ENCODE data around the gene VWA3B.
"Not testable (repeated sequence)": the region's sequence is repeated elsewhere in the genome, so short reads cannot be mapped to it uniquely, and the experiment has no call there.

VWA3B gene

DNA sequence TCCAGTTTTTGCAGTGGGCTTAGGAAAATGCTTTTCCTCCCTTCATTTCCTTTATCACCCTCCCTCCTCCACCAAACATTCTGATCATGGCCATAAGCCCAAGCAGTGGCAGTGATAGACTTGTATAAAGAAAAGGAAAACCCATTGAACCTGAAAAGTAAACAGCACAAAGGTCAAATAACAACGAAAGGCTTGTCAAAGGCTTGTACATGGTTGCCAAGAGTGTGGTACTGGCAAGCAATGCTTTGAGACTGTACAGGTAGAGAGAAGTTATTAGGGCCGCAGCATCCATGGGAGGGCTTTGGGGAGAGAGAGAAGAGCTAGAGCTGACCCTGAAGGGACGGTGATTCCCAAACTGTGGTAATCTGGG is 2.1 kb upstream of the VWA3B start:
- DNase-seq (ENCODE audit: low read depth in 2 of 2, low spot score in 1 of 2) = no peak

DNA sequence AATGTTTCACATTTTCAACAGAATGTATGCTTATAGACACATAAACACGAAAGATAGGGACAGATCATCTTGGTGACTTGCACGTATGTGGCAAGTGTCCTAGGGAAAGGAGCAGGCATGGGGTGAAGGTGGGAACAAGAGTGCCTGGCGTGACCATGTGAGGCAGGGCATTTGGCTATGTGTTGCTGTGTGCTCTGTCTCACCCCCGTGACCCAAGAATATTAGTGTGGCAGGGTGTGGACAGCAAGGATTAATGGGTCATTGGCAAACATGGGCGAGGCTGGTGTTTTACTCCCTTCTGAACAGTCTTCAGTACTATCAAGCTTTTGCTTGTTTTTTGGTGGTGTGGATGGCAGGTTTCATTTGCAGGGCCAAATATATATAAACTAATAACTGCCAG is 1.3 kb upstream of the VWA3B start:
- DNase-seq (ENCODE audit: low read depth in 2 of 2, low spot score in 1 of 2) = no peak

DNA sequence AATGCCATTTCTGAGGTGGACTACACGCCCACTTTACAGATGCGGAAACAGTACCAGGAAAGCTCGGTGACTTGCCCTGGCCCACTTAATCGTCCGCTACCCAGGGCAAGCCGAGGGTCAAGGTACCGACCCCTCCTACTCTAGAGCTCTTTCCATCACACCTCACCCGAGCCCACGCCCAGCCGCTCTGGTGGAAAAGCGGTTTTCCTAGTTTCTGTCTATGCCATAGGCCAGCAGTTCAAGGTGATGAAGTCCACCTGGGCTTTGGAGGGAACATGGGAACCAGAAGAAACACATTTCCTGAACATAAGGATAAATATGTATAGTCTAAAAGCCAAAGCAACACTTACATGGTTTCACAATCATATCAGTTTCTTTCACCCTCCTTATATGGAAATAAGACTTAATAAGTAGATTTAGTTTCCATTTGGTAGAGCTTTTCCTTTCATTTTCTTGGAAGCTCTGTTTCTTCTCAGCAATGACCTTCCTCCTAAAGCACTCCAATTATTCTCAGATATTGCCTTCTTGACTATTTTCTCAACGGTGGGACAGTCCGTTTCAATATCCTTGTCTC is 567 bp downstream of the VWA3B start:
- no peak for DNase-seq (ENCODE audit: low read depth in 2 of 2, low spot score in 1 of 2)

DNA sequence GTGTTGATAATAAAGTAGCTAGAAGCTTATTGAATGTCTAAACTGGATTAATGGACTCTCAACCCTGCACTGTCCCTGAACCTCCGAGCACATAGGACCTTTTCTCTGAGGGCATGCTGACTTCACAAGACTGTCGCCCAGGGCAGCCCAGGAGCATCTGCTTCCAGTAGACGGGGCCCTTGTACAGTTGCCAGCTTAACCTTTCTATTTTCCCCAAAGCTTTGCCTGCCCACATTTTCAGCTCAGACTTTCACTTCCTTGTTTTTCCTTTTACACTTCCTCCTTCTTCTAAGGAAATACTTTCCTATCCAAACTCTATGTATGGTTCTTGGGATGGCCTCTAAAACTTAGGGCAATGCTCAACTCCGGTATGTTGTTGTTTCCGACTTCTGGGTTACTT is 1.3 kb downstream of the VWA3B start:
- no peak for DNase-seq (ENCODE audit: low read depth in 2 of 2, low spot score in 1 of 2)

DNA sequence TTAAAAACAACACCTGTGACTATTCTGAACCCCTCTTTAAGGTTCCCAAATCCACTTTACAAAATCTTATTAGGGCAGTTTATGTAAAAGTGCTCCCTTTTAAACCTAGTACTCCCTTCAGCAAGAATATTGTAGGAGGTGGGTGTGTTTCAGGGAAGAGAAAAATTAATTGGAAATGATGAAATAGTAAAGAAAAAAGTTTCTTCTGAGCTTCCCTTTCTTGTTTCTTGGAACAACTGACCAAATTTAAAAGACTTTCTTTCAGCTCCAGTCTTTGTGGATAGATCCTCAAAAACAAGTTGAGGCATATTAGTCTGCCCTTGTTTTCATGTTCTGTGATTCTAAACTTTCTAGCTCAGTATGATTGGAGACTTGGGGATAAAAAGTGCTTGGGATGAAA is 3.0 kb downstream of the VWA3B start:
- DNase-seq (ENCODE audit: low read depth in 2 of 2, low spot score in 1 of 2) = no peak

DNA sequence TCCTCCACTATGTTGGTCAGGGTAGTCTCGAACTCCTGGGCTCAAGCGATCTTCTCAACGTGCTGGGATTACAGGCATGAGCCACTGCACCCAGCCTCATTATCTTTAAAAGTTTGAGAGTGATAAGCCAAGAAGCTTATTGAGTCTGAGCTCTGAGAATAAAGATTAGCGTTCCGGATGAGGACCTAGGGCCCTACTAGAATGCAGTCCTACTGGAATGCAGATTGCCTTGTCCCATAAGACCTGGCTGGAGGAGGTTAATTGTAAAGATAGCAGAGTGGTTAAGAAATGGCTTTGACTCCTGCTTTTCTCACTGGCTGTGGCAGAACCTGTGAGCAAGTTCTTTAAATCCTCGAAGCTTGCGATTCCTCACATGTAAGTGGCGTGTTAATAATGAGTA is 4.0 kb downstream of the VWA3B start:
- DNase-seq (ENCODE audit: low read depth in 2 of 2, low spot score in 1 of 2) = no peak

DNA sequence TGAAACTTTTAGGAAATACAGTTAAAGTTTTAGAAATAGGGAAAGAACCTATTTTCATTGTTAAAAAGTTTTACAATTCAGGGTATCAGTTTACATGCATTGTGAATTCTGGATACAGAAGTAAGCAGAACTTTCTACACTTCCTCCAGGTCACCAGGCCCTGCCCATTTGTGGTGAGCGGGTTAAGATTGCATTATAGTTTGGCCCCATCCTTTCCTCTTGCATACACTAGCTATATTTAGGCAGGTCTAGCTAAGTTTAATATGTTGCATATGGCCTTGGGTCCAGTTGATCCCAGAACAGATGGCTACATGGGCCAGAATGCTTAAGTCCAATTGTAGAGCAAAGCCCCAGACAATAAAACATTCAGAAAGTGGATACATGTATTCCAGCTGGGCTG is 4.8 kb downstream of the VWA3B start:
- DNase-seq (ENCODE audit: low read depth in 2 of 2, low spot score in 1 of 2) = no peak

DNA sequence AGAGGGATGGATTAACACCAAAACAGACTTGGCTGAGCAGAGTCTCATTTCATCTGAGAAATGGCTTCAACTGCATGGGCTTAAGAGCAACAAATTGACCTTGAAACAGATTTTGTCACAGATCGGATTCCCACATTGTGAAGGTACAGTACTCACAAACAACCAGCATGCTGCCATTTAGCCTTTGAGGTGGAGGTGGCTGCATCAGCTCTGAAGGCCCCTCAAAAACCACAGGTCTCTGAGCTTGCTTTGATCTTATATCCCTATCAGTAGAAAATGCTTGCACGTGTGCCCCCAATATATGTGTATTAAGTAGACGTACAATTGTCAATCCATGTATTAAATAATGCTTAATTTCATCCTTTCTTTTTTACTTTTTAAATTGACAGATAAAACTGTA is 6.2 kb downstream of the VWA3B start:
- DNase-seq (ENCODE audit: low read depth in 2 of 2, low spot score in 1 of 2) = no peak

DNA sequence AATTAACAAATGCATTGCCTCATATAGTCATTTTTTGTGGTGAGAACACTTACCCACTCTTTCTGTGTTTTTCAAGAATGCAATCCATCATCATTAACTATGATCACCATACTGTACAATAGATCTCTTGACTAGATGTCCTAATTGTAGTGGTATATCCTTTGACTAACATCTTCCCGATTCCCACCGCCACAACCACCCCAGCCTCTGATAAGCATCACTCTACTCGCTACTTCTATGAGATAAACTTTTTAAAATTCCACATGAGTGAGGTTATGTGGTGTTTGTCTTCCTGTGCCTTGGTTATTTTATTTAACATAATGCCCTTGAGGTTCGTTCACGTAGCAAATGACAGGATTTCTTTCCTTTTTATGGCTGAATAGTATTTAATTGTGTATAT is 6.6 kb downstream of the VWA3B start:
- DNase-seq (ENCODE audit: low read depth in 2 of 2, low spot score in 1 of 2) = no peak

DNA sequence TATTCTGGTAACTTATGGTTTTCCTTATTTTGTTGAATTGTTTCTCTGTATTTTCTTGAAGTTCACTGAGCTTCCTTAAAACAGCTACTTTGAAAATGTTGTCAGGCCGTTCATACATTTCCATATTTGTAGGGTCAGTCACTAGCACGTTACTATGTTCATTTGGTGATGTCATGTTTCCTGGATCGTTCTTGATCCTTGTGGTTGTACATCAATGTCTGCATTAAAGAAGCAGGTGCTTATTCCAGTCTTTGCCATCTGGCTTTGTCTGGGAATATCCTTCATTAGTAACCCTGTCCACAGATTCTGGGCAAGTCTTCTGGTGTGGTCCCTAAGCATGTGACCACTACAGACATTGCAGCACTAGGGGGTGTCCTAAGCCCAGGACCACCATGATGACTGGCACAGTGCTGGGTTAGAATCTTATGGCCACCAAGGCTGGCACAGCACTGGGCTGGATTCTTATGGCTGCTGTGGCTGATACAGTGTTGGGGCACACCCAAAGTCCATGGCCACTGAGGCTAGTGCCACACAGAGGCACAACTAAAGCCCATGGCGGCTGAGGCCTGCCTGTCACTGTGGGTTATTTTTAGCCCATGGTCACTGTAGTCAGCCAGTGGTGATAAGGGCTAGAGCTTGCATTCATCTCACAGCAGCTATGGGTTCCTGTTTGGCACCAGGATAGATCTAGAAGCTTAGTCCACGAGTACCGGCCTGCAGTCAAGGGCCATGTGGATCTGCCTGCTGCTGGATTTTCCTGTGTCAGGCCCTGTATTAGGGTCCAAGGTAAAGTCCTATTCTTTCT is 13.2 kb downstream of the VWA3B start:
- no peak for DNase-seq (ENCODE audit: low read depth in 2 of 2, low spot score in 1 of 2)

DNA sequence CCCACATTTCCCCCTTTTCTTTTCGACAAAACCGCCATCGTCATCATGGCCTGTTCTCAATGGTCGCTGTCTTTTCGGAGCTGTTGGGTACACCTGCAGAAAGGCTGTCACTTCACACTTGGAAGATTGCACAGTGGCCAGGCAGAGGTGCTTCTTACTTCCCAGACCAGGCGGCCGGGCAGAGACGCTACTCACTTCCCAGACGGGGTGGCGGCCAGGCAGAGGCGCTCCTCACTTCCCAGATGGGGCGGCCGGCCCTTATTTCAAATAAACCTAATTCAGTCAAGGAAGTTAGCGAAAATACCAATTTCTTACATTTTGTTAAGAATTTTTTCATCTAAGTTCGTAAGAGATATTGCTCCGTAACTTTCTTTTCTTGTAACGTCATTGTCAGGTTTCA is 15.3 kb downstream of the VWA3B start:
- not testable (repeated sequence) for DNase-seq (ENCODE audit: low read depth in 2 of 2, low spot score in 1 of 2)

DNA sequence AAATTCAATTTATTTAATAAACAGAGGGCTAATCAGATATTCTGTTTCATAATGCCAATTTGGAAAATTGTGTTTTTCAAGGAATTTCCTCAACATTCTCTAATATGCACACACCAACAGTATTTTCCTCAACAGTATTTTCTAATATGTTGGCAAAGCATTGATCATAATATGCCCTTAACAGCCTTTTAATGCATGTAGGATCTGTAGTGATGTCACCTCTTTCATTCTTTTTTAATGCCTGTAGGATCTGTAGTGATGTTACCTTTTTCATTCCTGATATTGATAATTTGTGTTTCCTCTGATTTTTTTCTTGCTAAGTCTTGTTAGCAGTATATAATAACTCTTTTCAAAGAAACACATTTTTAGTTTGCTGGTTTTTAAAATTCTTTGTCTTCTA is 15.9 kb downstream of the VWA3B start:
- no peak for DNase-seq (ENCODE audit: low read depth in 2 of 2, low spot score in 1 of 2)

DNA sequence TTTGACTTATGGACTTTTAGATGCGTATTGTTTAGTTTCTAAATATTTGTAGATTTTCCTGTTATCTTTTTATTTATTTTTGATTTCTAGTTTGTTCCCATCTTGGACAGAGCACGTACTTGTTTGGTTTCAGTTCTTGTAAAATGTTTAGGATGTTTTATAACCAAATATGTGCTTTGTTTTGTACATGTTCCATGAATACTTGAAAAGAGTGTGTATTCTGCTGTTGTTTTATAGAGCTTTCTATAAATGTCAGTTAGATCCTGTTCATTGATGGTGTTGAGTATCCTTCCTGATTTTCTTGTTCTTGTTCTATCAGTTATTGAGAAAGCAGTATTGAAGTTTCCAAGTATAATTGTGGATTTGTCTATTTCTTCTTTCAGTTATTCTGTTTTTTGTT is 21.1 kb downstream of the VWA3B start:
- no peak for DNase-seq (ENCODE audit: low read depth in 2 of 2, low spot score in 1 of 2)

DNA sequence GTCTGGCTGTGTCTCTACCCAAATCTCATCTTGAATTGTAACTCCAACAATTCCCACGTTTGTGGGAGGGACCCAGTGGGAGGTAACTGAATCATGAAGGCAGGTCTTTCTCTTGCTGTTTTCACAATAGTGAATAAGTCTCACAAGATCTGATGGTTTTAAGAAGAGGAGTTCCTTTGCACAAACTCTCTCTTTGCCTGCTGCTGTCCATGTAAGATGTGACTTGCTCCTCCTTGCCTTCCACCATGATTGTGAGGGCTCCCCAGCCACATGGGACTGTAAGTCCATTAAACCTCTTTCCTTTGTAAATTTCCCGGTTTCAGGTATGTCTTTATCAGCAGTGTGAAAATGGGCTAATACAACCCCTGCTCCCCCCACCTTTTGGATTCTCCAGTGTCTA is 23.8 kb downstream of the VWA3B start:
- no peak for DNase-seq (ENCODE audit: low read depth in 2 of 2, low spot score in 1 of 2)

DNA sequence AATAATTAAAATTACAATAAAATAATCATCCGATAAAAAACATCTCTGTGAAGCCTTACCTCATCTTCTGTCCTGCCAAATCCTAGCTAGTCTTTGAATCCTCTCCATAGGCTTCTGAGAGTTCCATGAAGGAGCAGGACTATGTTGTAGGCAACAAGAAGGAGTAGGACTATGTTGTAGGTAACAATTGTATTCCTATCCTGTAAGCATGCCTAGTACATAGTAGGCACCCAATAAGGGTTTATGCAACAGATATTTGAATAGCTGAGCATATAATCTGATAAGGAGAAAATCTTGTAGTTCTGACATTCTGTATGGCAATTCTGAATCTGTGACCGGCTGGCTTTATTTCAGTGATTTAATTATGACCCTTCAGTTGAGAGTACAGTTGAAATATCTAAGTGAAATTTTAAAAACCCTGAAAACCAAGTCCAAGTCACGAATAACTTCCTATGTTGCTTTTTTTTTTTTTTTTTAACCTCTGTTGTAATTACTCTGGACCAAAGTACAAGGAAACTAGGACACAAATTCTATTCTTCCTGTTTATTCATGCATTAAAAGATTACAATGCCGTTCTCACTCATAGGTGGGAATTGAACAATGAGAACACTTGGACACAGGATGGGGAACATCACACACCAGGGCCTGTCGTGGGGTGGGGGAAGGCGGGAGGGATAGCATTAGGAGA is 27.8 kb downstream of the VWA3B start:
- DNase-seq (ENCODE audit: low read depth in 2 of 2, low spot score in 1 of 2) = no peak

DNA sequence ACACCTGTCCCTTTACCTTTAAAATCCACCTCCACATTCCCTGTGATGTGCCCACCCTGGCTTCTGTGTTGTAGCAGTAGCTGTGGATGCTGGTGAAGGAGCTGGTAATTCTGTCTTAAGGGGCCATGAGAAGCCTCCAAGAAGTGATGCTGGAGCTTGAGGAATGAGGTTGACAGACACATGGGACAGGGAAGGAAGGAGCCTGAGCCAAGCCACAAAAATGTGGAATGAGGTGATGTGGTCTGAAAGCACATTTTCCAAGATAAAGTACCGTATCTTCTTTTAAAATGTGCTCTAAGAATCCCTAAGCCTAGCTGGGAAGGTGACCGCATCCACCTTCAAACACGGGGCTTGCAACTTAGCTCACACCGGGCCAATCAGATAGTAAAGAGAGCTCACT is 31.2 kb downstream of the VWA3B start:
- DNase-seq (ENCODE audit: low read depth in 2 of 2, low spot score in 1 of 2) = no peak

DNA sequence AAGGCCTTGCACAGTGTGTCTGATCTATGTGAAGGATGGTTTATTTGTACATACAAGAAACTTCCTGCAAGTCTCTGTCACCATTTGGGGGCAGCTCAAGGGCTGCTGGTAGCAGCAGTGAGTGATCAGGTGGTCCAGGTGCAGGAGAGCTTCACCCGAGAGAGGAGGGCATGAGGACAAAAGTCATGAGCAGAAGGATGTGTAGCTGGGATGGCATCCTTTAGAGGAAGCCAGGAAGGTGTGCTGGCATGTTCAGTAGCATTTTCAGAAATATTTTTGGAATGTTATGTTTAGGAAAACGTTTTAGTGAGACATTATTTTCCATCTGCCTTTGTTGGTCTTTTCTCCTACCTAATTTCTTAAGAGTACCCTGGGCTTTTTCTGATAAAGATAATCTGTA is 31.9 kb downstream of the VWA3B start:
- DNase-seq (ENCODE audit: low read depth in 2 of 2, low spot score in 1 of 2) = no peak

DNA sequence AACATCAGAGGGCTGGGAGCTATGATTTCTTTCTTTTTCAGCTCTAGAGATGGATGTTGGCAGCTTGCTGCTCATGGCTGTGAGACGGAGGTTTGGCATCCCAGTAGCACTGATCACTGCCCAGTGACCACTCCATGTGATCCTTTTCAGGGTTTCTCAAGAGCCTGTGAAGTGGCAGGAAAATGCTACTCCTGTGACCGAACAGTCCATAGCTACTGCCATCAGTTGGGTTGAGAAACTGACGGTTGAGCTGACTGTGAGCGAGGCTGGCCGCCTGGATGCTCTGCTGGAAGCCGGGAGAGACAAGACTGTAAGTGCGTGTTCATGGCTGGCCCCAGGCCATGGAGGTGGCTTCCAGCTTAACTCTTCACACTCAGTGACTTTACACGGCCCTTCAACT is 34.2 kb downstream of the VWA3B start:
- DNase-seq (ENCODE audit: low read depth in 2 of 2, low spot score in 1 of 2) = no peak

DNA sequence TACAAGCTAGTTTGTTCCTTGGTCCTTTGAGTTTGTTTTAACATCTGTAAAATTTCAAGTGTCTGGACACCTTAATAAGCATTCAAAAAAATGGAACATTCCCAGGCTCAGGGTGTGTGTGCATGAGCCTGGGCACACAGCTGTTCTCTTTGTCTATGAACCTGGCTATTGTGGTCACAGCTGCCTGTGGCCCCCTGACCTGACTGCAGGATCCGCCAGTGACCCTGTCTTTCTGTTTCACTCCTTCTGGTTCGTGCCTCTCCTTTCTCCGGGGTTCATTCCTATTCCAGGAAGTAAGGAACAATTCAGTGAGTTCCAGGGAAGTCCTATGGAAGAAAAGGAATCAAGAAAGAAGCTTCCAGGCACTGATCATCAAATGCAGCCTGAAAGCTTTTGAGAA is 35.6 kb downstream of the VWA3B start:
- no peak for DNase-seq (ENCODE audit: low read depth in 2 of 2, low spot score in 1 of 2)

DNA sequence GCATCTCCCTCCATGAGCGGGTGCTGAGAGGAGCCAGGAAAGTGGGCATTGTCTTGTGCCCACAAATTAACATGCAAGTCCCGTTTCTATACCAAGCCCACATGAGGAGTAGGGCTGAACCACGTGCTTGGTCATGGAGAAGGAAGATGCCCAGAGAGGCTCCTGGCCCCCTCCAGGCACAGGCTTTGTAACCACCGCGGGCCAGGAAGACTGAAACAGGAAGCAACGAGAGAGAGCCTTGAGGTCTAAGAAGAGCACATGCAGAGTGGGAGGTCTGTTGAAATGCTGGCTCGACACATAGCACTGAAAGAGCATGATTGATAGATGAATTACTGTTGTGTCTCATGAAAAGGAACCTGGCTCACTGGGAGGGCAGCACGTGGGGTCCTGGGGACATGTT is 36.3 kb downstream of the VWA3B start:
- no peak for DNase-seq (ENCODE audit: low read depth in 2 of 2, low spot score in 1 of 2)

DNA sequence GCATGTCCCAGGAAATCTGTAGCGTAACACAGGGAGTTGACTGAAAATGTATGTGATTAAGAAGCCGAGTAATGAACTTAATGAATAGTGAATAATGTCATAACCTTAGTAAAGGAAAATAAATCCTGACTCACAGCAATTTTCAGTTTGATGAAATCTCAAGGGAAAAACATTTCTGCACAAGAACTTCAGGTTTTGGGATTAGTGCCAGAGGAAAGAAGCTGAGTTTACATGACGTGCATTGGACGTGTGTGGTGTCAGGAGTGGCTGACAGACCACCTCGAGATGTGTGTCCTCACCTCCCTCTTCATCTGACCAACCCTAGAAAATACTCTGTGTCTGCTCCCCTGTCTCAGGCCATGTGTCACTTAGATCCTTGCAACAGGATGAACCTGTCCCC is 39.1 kb downstream of the VWA3B start:
- DNase-seq (ENCODE audit: low read depth in 2 of 2, low spot score in 1 of 2) = no peak

DNA sequence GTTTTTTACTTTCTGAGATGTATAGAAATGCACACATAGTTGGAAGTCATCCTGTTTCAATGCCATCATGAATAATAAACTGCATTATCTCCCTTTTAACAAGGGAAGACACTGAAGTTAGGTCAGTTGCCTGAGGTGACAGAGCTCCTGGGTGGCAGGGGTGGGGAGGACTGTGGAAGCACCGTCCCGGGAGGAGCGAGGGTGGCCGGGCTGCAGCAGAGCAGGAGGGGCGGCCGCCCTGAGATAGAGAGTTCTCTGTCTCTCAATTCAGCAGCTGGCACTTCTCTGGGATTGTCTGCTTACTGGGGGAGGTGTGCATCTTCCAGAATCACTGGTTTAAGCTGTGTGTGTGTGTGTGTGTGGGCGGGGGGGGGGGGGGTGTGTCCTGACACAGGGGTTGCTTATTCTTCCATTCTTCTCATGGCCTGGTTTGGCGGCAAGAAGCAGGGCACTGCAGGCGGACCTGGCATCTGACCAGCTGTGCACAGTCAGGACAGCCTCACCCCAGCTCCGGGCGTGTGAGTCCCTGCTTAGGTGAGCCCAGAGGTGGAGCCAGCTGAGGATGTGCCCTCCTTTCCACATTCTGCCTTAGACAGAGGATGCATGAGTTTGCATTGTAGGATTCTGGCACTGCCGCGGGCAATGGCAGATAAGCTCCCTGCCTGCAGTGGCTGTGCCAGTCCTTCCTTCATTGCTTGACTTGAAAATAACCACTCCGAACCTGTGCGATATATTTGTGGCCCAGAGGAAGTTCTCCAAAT is 40.4 kb downstream of the VWA3B start:
- DNase-seq (ENCODE audit: low read depth in 2 of 2, low spot score in 1 of 2) = no peak
